Erythroblast (primary cell): ENCODE data around the gene ZCCHC13.
A peak's percentile ranks its signal among the peaks of the same experiment; 100 is the strongest.

Experiments used
- GATA1 ChIP-seq: IDR thresholded peaks from 2 replicates; pipeline ENCODE4 v1.6.1; 2011; ENCODE audit warnings: low read depth, mild to moderate bottlenecking, control low read depth, low read length, moderate library complexity
- POLR2A ChIP-seq: IDR thresholded peaks from 2 replicates; pipeline ENCODE4 v1.6.1; 2011; ENCODE audit warnings: mild to moderate bottlenecking, low read length

GRCh38 chrX:74291964-74292807 is 11.8 kb upstream of the ZCCHC13 start:
- peak; percentile 97 for TF ChIP-seq POLR2A
- TF ChIP-seq GATA1: no peak
